Measurements from ENCODE around the gene MINDY1. TPM values are rescaled to one million over a fixed set of nuclear protein-coding genes. Genes with fewer than 3 reads are reported as not detected.

The MINDY1 gene
- total and polyA plus RNA-seq, 2 donors (not counting 3 experiments of a cell fraction or from before 2014, with no cell fraction given) = 12.0 to 15.4 TPM

DNA sequence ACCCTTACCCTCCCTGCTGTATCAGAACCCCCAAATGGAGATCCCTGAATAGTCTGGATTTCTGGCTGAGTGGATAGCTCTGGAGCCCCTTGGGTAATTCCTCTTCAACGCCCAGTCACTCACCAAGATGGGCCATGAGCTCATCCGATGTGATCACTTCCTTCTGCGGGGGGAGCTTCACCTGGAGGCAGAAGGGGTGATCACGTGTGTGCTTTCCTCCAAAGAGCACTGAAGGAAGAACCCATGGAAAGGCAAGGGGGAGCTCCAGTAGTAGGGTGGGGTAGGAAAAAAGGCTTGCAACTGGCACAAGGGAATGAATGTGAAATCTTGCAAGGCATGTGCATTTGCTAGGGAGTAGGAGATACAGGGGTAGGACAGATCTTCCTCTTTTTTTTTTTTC is 5.1 kb downstream of the MINDY1 start:
- peaks cover 0 to 11% of the 10 kb centered on the region in 2 experiments for H3K36me3 ChIP-seq (ENCODE audit: control insufficient read depth in 2 of 2, extremely low read depth in 1 of 2, insufficient read depth in 2 of 2, low read length in 2 of 2)
- no peaks in the 10 kb centered on the region for H3K27me3 ChIP-seq (ENCODE audit: control insufficient read depth in 2 of 2, insufficient read depth in 2 of 2, low read length in 2 of 2)
- no peaks in the 10 kb centered on the region for H3K79me2 ChIP-seq (ENCODE audit: control insufficient read depth, insufficient read depth, low read length)
- no peaks in the 10 kb centered on the region for H4K20me1 ChIP-seq (replicated peaks; ENCODE audit: control insufficient read depth, extremely low read depth, insufficient read depth, low read length)
- H3K9me1 ChIP-seq (replicated peaks; ENCODE audit: control insufficient read depth, extremely low read depth, insufficient read depth, low read length) = no peaks in the 10 kb centered on the region
- POLR2A ChIA-PET = interaction anchor here (0.5 kb wide), 1 partner anchor 725 kb away, joined by 5 read pairs; no protein-coding TSS in a partner anchor
- H3K9ac ChIP-seq (replicated peaks; ENCODE audit: extremely low read depth, insufficient read depth, low read length) = no peak overlapping the region
- no peak overlapping the region for H2AFZ ChIP-seq (ENCODE audit: low read depth, low read length)
- intact Hi-C loops (cut with micrococcal nuclease) = no loop called here
- no peak for FAIRE-seq
- peaks cover 22% of the 10 kb centered on the region for H3K4me1 ChIP-seq (ENCODE audit: control insufficient read depth, extremely low read depth, insufficient read depth, low read length)
- H3K9me3 ChIP-seq (replicated peaks; ENCODE audit: control insufficient read depth, insufficient read depth, low read length) = no peaks in the 10 kb centered on the region
- TF ChIP-seq POLR2A (IDR thresholded peaks at IDR 0.05; ENCODE audit: low read depth, low read length) = no peak
- TF ChIP-seq, protein P1, sequence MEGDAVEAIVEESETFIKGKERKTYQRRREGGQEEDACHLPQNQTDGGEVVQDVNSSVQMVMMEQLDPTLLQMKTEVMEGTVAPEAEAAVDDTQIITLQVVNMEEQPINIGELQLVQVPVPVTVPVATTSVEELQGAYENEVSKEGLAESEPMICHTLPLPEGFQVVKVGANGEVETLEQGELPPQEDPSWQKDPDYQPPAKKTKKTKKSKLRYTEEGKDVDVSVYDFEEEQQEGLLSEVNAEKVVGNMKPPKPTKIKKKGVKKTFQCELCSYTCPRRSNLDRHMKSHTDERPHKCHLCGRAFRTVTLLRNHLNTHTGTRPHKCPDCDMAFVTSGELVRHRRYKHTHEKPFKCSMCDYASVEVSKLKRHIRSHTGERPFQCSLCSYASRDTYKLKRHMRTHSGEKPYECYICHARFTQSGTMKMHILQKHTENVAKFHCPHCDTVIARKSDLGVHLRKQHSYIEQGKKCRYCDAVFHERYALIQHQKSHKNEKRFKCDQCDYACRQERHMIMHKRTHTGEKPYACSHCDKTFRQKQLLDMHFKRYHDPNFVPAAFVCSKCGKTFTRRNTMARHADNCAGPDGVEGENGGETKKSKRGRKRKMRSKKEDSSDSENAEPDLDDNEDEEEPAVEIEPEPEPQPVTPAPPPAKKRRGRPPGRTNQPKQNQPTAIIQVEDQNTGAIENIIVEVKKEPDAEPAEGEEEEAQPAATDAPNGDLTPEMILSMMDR (IDR thresholded peaks at IDR 0.05; ENCODE audit: extremely low read depth in 1 of 2, insufficient read depth in 1 of 2, low read depth in 1 of 2, low read length in 2 of 2) = no peak
- TF ChIP-seq EZH2 (IDR thresholded peaks at IDR 0.05; ENCODE audit: borderline replicate concordance, low read depth, low read length, severe bottlenecking) = no peak
- TF ChIP-seq FOS (IDR thresholded peaks at IDR 0.05; ENCODE audit: borderline replicate concordance, insufficient read depth, low read length) = no peak
- TF ChIP-seq GATA2 (IDR thresholded peaks at IDR 0.05; ENCODE audit: insufficient read depth, insufficient read length, low read depth, low read length) = no peak
- TF ChIP-seq, protein P2, sequence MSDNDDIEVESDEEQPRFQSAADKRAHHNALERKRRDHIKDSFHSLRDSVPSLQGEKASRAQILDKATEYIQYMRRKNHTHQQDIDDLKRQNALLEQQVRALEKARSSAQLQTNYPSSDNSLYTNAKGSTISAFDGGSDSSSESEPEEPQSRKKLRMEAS (IDR thresholded peaks at IDR 0.05; ENCODE audit: insufficient read depth, insufficient read length) = no peak
- no peak for TF ChIP-seq POLR2AphosphoS5 (IDR thresholded peaks at IDR 0.05; ENCODE audit: insufficient read depth, low read depth, low read length)
- no peak for TF ChIP-seq MYC (IDR thresholded peaks at IDR 0.05; ENCODE audit: low read depth, low read length)
- CTCF ChIA-PET = interaction anchor here (1.2 to 12.3 kb wide), 2 partner anchors 10 to 20 kb away, joined by 4 to 278 read pairs; partner anchors contain the start of genes ANXA9 and CERS2
- H3K4me3 ChIP-seq (replicated peaks in 1 of 3; ENCODE audit: insufficient read depth in 1 of 3, low read depth in 1 of 3, low read length in 3 of 3) = no peak overlapping the region
- H3K4me2 ChIP-seq (ENCODE audit: insufficient read depth, low read length) = no peak overlapping the region
- no peak overlapping the region for H3K27ac ChIP-seq (ENCODE audit: insufficient read depth, low read depth, low read length)
- dilution Hi-C loops (cut with MboI; ENCODE audit: extremely low pct_ligation_motif_present, low sequenced_read_pairs) = no loop called here
- no peak for DNase-seq (ENCODE audit: low read depth, low spot score)
- BruUV-seq (replicated peaks) = no TSS peak

Data from endothelial cell of umbilical vein (primary cell).